Naive B cell (primary cell): ENCODE results near the gene TFCP2. TPM values are rescaled to one million over a fixed set of nuclear protein-coding genes. Genes with fewer than 3 reads are reported as not detected.

ENCODE experiments used
- ATAC-seq, 2 donors: fragments of 150-1000 bp; cut with Tn5 transposase; 2 replicates each; pipeline ENCODE4 v1.10.0; 2021; ENCODE audit warnings: low read depth in 2 of 2, mild to moderate bottlenecking in 2 of 2, moderate library complexity in 2 of 2
- DNase-seq: peaks from one replicate; pipeline ENCODE4 v3.0.0; 2022
- H3K27ac Mint-ChIP-seq, 6 donors: one replicate each; pipeline ENCODE4 v1.8.0; 2020 to 2022; ENCODE audit warnings: mild to moderate bottlenecking in 6 of 6, mixed read lengths in 6 of 6, moderate library complexity in 5 of 6, inconsistent platforms in 2 of 6
- H3K27me3 Mint-ChIP-seq, 3 donors: one replicate each; pipeline ENCODE4 v1.8.0; 2021 to 2022; ENCODE audit warnings: mixed read lengths in 3 of 3, mild to moderate bottlenecking in 1 of 3
- H3K36me3 Mint-ChIP-seq, 2 donors: one replicate each; pipeline ENCODE4 v1.8.0; 2020 to 2022; ENCODE audit warnings: mixed read lengths in 2 of 2, inconsistent platforms in 1 of 2, mild to moderate bottlenecking in 1 of 2
- H3K4me1 Mint-ChIP-seq, 3 donors: one replicate each; pipeline ENCODE4 v1.8.0; 2020 to 2022; ENCODE audit warnings: mixed read lengths in 3 of 3, inconsistent platforms in 1 of 3, mild to moderate bottlenecking in 1 of 3, moderate library complexity in 1 of 3
- H3K4me3 Mint-ChIP-seq, 8 donors: one replicate each; pipeline ENCODE4 v1.8.0; 2020 to 2022; ENCODE audit warnings: mild to moderate bottlenecking in 8 of 8, mixed read lengths in 8 of 8, moderate library complexity in 8 of 8, inconsistent platforms in 2 of 8
- H3K9me3 Mint-ChIP-seq, 7 donors: one replicate each; pipeline ENCODE4 v1.8.0; 2020 to 2022; ENCODE audit warnings: mixed read lengths in 7 of 7, mild to moderate bottlenecking in 5 of 7, inconsistent platforms in 2 of 7, moderate library complexity in 1 of 7
- polyA plus RNA-seq, 6 donors: library from polyadenylated mRNA; unstranded; fragments of 300-500 nt; fragmentation: Illumina TruSeq; gene quantifications; one replicate each; pipeline ENCODE4 v1.2.3, GENCODE V29; 2021; ENCODE audit warnings: low read depth in 6 of 6

TFCP2 gene
- polyA plus RNA-seq, 6 donors from 2014 or later = 9.7 to 14.0 (median 13.1) TPM

- H3K27ac Mint-ChIP-seq = no peak overlapping the region
Measured at GRCh38 chr12:51162217-51162616, 10.7 kb downstream of the TFCP2 start.

GRCh38 chr12:51160814-51161459 is 12.0 kb downstream of the TFCP2 start:
- Mint-ChIP-seq H3K36me3 (peaks cover 4 to 10% of the 10 kb centered on the region in 2 donors), H3K27me3 (no peaks in the 10 kb centered on the region), H3K27ac (no peak overlapping the region), H3K4me1 (peaks cover 24 to 31% (median 26%) of the 10 kb centered on the region in 3 donors), H3K4me3 (no peak overlapping the region), H3K9me3 (peaks cover 0 to 3% (median 0%) of the 10 kb centered on the region in 7 donors)
- DNase-seq (no peak), ATAC-seq (no peak)

More at GRCh38 chr12:51162217-51162616, 10.7 kb downstream of the TFCP2 start:
- H3K4me3 Mint-ChIP-seq = no peak overlapping the region
- DNase-seq = no peak
- peaks cover 27 to 39% (median 33%) of the 10 kb centered on the region in 3 donors for H3K4me1 Mint-ChIP-seq
- ATAC-seq = no peak
- peaks cover 0 to 3% (median 0%) of the 10 kb centered on the region in 7 donors for H3K9me3 Mint-ChIP-seq
- H3K27me3 Mint-ChIP-seq = no peaks in the 10 kb centered on the region
- peaks cover 4 to 10% of the 10 kb centered on the region in 2 donors for H3K36me3 Mint-ChIP-seq

- DNase-seq (no peak), ATAC-seq (no peak)
- Mint-ChIP-seq H3K4me1 (peaks cover 18 to 26% (median 18%) of the 10 kb centered on the region in 3 donors), H3K27ac (no peak overlapping the region), H3K4me3 (no peak overlapping the region), H3K27me3 (no peaks in the 10 kb centered on the region), H3K36me3 (no peaks in the 10 kb centered on the region), H3K9me3 (peaks cover 0 to 1% (median 0%) of the 10 kb centered on the region in 7 donors)
Measured at GRCh38 chr12:51156245-51156765, 16.6 kb downstream of the TFCP2 start.

GRCh38 chr12:51152953-51153352 is 20.0 kb downstream of the TFCP2 start:
- ATAC-seq (no peak), DNase-seq (no peak)
- H3K36me3 Mint-ChIP-seq = no peaks in the 10 kb centered on the region
- H3K4me1 Mint-ChIP-seq = peaks cover 24 to 30% (median 25%) of the 10 kb centered on the region in 3 donors
- no peak overlapping the region for H3K4me3 Mint-ChIP-seq
- no peaks in the 10 kb centered on the region for H3K27me3 Mint-ChIP-seq
- no peak overlapping the region for H3K27ac Mint-ChIP-seq
- H3K9me3 Mint-ChIP-seq = peaks cover 0 to 1% (median 0%) of the 10 kb centered on the region in 7 donors

- Mint-ChIP-seq H3K9me3 (peaks cover 0 to 1% (median 0%) of the 10 kb centered on the region in 7 donors), H3K36me3 (no peaks in the 10 kb centered on the region), H3K27me3 (no peaks in the 10 kb centered on the region), H3K27ac (peak overlapping the region in 3 of 6 donors; percentile 7 to 87 (median 77)), H3K4me3 (no peak overlapping the region), H3K4me1 (peaks cover 32 to 38% (median 35%) of the 10 kb centered on the region in 3 donors)
- DNase-seq (no peak), ATAC-seq (no peak)
Measured at GRCh38 chr12:51150777-51151176, 22.2 kb downstream of the TFCP2 start.

- DNase-seq = no peak
- no peak for ATAC-seq
- H3K27ac Mint-ChIP-seq = peak overlapping the region in 2 of 6 donors; percentile 44 to 66
- H3K36me3 Mint-ChIP-seq = peaks cover 8 to 10% of the 10 kb centered on the region in 2 donors
- peaks cover 0 to 5% (median 0%) of the 10 kb centered on the region in 7 donors for H3K9me3 Mint-ChIP-seq
- H3K4me3 Mint-ChIP-seq = no peak overlapping the region
- H3K4me1 Mint-ChIP-seq = peaks cover 29 to 36% (median 30%) of the 10 kb centered on the region in 3 donors
- H3K27me3 Mint-ChIP-seq = no peaks in the 10 kb centered on the region
Measured at GRCh38 chr12:51147309-51147708, 25.6 kb downstream of the TFCP2 start.

GRCh38 chr12:51139292-51139844 is 33.6 kb downstream of the TFCP2 start:
- peaks cover 7 to 11% (median 9%) of the 10 kb centered on the region in 3 donors for H3K4me1 Mint-ChIP-seq
- no peak for ATAC-seq
- H3K36me3 Mint-ChIP-seq = peaks cover 10 to 11% of the 10 kb centered on the region in 2 donors
- no peak for DNase-seq
- H3K4me3 Mint-ChIP-seq = no peak overlapping the region
- peak overlapping the region in 1 of 6 donors; percentile 52 for H3K27ac Mint-ChIP-seq
- peaks cover 0 to 5% (median 0%) of the 10 kb centered on the region in 7 donors for H3K9me3 Mint-ChIP-seq
- H3K27me3 Mint-ChIP-seq = no peaks in the 10 kb centered on the region

- ATAC-seq = no peak
- no peaks in the 10 kb centered on the region for H3K36me3 Mint-ChIP-seq
- H3K27ac Mint-ChIP-seq = peak overlapping the region in 1 of 6 donors; percentile 21
- H3K27me3 Mint-ChIP-seq = no peaks in the 10 kb centered on the region
- no peak overlapping the region for H3K4me3 Mint-ChIP-seq
- DNase-seq = no peak
- no peaks in the 10 kb centered on the region for H3K9me3 Mint-ChIP-seq
- H3K4me1 Mint-ChIP-seq = peaks cover 0 to 5% (median 3%) of the 10 kb centered on the region in 3 donors
Measured at GRCh38 chr12:51132693-51133092, 40.2 kb downstream of the TFCP2 start.

GRCh38 chr12:51131745-51132521 is 41.0 kb downstream of the TFCP2 start:
- DNase-seq (no peak), ATAC-seq (no peak)
- H3K36me3 Mint-ChIP-seq = no peaks in the 10 kb centered on the region
- peak overlapping the region in 2 of 6 donors; percentile 2 to 20 for H3K27ac Mint-ChIP-seq
- H3K4me3 Mint-ChIP-seq = no peak overlapping the region
- no peaks in the 10 kb centered on the region for H3K9me3 Mint-ChIP-seq
- H3K27me3 Mint-ChIP-seq = no peaks in the 10 kb centered on the region
- H3K4me1 Mint-ChIP-seq = peaks cover 0 to 8% (median 3%) of the 10 kb centered on the region in 3 donors

- ATAC-seq (no peak), DNase-seq (no peak)
- Mint-ChIP-seq H3K36me3 (peaks cover 5 to 8% of the 10 kb centered on the region in 2 donors), H3K9me3 (no peaks in the 10 kb centered on the region), H3K4me3 (no peak overlapping the region), H3K27me3 (no peaks in the 10 kb centered on the region), H3K4me1 (peaks cover 0 to 12% (median 3%) of the 10 kb centered on the region in 3 donors), H3K27ac (peak overlapping the region in 1 of 6 donors; percentile 7)
Measured at GRCh38 chr12:51128919-51129318, 44.0 kb downstream of the TFCP2 start.

- no peaks in the 10 kb centered on the region for H3K27me3 Mint-ChIP-seq
- no peaks in the 10 kb centered on the region for H3K9me3 Mint-ChIP-seq
- H3K4me3 Mint-ChIP-seq = no peak overlapping the region
- peaks cover 5 to 8% of the 10 kb centered on the region in 2 donors for H3K36me3 Mint-ChIP-seq
- peaks cover 0 to 12% (median 3%) of the 10 kb centered on the region in 3 donors for H3K4me1 Mint-ChIP-seq
- H3K27ac Mint-ChIP-seq = peak overlapping the region in 4 of 6 donors; percentile 8 to 65 (median 14)
- DNase-seq (no peak), ATAC-seq (no peak)
Measured at GRCh38 chr12:51127050-51127729, 45.7 kb downstream of the TFCP2 start.

GRCh38 chr12:51126297-51126696 is 46.6 kb downstream of the TFCP2 start:
- Mint-ChIP-seq H3K4me1 (peaks cover 0 to 12% (median 3%) of the 10 kb centered on the region in 3 donors), H3K4me3 (no peak overlapping the region), H3K9me3 (no peaks in the 10 kb centered on the region), H3K27me3 (no peaks in the 10 kb centered on the region), H3K27ac (no peak overlapping the region), H3K36me3 (peaks cover 5 to 8% of the 10 kb centered on the region in 2 donors)
- ATAC-seq (no peak), DNase-seq (no peak)

GRCh38 chr12:51124504-51124903 is 48.4 kb downstream of the TFCP2 start:
- H3K27ac Mint-ChIP-seq = peak overlapping the region in 1 of 6 donors; percentile 79
- no peaks in the 10 kb centered on the region for H3K9me3 Mint-ChIP-seq

More at GRCh38 chr12:51124504-51124903, 48.4 kb downstream of the TFCP2 start:
- DNase-seq (no peak), ATAC-seq (no peak)
- Mint-ChIP-seq H3K4me3 (no peak overlapping the region), H3K27me3 (no peaks in the 10 kb centered on the region), H3K4me1 (peaks cover 0 to 12% (median 3%) of the 10 kb centered on the region in 3 donors), H3K36me3 (peaks cover 5 to 8% of the 10 kb centered on the region in 2 donors)
